GM12872 (cell line): ENCODE measurements around the gene WDR4.

Source experiments
- CTCF ChIP-seq: IDR thresholded peaks from 3 replicates; pipeline ENCODE4 v1.5.1; 2011; ENCODE audit warnings: low read depth, mild to moderate bottlenecking, low read length, moderate library complexity; ENCODE audit not compliant: insufficient read depth

The WDR4 gene

GRCh38 chr21:42864815-42865775 lies 14.2 kb downstream of the WDR4 start:
- no peak for TF ChIP-seq CTCF

GRCh38 chr21:42864286-42864685 lies 15.1 kb downstream of the WDR4 start:
- no peak for TF ChIP-seq CTCF

- TF ChIP-seq CTCF: no peak
Observed at GRCh38 chr21:42863504-42863870, 15.9 kb downstream of the WDR4 start.

DNA sequence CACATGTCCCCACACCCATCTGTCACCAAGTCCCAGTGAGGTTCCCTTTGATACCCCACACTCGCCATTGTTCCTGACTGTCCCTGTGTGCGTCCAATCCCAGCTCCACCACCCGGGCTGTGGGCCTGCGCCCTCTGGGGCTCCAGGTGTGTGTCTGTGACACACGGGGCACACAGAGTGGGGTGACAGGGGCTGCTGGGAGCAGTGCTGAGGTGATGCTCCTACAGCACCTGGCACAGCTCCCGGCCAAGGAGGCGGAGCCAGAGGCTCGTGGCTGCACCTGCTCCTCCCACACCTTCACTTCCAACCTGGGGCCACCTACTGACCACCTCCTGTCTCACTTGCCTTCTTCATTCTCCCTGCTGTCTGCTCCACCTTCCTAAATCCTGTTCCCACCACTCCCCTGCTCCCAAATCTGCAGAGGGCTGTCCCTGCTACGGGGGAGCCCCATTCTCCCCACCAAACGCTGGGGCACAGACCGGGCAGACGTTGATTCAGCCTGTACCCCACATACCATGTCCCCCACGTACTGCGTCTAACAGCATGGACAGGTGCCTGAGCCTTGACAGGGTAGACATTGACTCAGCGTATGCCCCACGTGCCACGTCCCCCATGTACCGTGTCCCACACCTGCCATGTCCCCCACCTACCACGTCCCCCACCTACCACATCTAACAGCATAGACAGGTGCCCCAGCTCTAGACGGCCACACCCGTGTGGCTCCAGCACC lies 16.4 kb downstream of the WDR4 start:
- 0 out of 3 replicates have a peak, but pooled peaks have one; percentile 11 for TF ChIP-seq CTCF

- TF ChIP-seq CTCF: no peak
Observed at GRCh38 chr21:42861848-42862400, 17.4 kb downstream of the WDR4 start.

GRCh38 chr21:42861311-42861847 lies 18.0 kb downstream of the WDR4 start:
- no peak for TF ChIP-seq CTCF

DNA sequence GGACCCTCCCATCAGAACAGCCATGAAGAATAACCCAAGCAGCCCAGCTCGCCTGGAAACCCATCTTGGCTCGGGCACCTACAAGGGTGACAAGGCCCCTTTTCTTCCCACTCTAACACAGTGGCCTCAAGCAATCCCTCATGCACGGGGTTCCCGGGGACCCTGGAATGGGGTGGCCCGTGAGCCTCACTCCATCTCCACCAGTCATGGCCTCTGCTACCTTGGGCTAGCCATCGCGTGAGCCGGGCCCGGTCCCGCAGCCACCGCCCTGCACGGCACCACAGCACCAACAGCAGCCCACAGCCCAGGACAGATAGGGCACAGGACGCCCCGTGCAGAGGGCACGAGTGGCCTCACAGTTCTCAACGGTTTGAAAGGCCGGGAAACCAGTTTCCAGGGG lies 19.0 kb downstream of the WDR4 start:
- no peak for TF ChIP-seq CTCF
